Body of pancreas (tissue), 4 donors: ENCODE results near the gene DUXB. TPM values are rescaled to one million over a fixed set of nuclear protein-coding genes. Genes with fewer than 3 reads are reported as not detected.
A peak's percentile ranks its signal among the peaks of the same experiment; 100 is the strongest.

Source experiments
- ATAC-seq: fragments of 150-250 bp; one replicate; pipeline ENCODE4 v1.9.1; 2016
- DNase-seq, 4 donors: peaks; one replicate each; pipeline ENCODE4 v3.0.0-alpha.2; 2019
- H3K27ac ChIP-seq, 4 donors: fragments of 200-600 bp; sonication (generic); 1 replicate in 3 of 4; 2 replicates in 1 of 4; pipeline versions ENCODE4 v1.5.1 to v1.6.1; 2016 to 2019; ENCODE audit warnings: mild to moderate bottlenecking in 1 of 4, mixed read lengths in 1 of 4, moderate library complexity in 1 of 4
- H3K27me3 ChIP-seq, 2 donors: fragments of 200-600 bp; sonication (generic); one replicate each; pipeline ENCODE4 v1.6.0; 2016; ENCODE audit warnings: mild to moderate bottlenecking in 1 of 2
- H3K36me3 ChIP-seq, 2 donors: fragments of 200-600 bp; sonication (generic); replicated peaks in 1 of 2; 2 replicates each; pipeline ENCODE4 v1.5.1; 2016; ENCODE audit warnings: low read depth in 2 of 2; ENCODE audit not compliant: insufficient read depth in 1 of 2
- H3K4me1 ChIP-seq: fragments of 200-600 bp; sonication (generic); one replicate; pipeline ENCODE4 v1.6.0; 2016
- H3K4me3 ChIP-seq, 2 donors: fragments of 200-600 bp; sonication (generic); 1 replicate in 1 of 2; 2 replicates in 1 of 2; pipeline ENCODE4 v1.5.1; 2016 to 2019
- H3K9me3 ChIP-seq, 3 donors: fragments of 200-600 bp; sonication (generic); 1 replicate in 2 of 3; 2 replicates in 1 of 3; pipeline ENCODE4 v1.5.1; 2016
- CTCF ChIP-seq, 7 experiments: fragments of 450-650 bp in 4 of 7; fragments of 200-600 bp in 3 of 7; sonication (generic) in 3 of 7; IDR thresholded peaks; one replicate each; pipeline ENCODE4 v1.5.1; 2016 to 2019; ENCODE audit warnings: antibody characterized with exemption in 7 of 7
- POLR2A ChIP-seq, 3 donors: fragments of 450-650 bp; IDR thresholded peaks; one replicate each; pipeline ENCODE4 v1.6.1; 2016; ENCODE audit warnings: antibody characterized with exemption in 3 of 3, mild to moderate bottlenecking in 2 of 3
- WGBS, 2 donors: methylation state at CpG; one replicate each; pipeline ENCODE4 v1.1.5; 2017; 5-methylcytosine and 5-hydroxymethylcytosine counted together
- intact Hi-C: fragments of 100-400 bp; cut with DNase I; formaldehyde crosslinking; loops from one replicate; pipeline ENCODE4 v1.15.1; 2023
- total RNA-seq, 2 donors: library from RNA; depleted of rRNA; stranded (reverse); fragments of >200 nt; gene quantifications; one replicate each; pipeline ENCODE4 v1.1.0, GENCODE V29; 2016

Gene DUXB
- total RNA-seq, 2 donors from 2014 or later, result not detected

DNA sequence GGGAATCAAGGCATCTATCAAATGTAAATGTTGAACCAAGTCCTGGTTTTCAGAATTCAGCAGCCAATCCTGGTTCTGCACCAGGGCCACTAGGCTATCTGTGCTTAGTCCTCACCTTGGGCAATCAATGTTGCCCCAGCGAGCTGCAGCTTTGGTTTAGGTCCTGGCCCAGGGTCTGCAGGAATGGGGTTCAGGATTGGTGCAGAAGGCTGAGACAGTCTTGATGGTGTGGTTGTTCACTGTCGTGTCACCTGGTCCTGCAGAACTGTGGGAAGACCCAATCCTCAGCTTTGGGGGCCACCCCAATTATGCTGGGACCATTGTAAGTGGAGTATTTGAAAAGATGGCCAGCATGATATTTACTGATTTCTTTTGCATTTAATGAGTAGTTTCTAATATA lies 43.1 kb downstream of the DUXB start:
- ATAC-seq (no peak), DNase-seq (no peak)
- no peaks in the 10 kb centered on the region for H3K27me3 ChIP-seq
- TF ChIP-seq POLR2A (IDR thresholded peaks at IDR 0.05) (no peak), CTCF (IDR thresholded peaks at IDR 0.05) (no peak)
- H3K36me3 ChIP-seq, result peaks cover 0 to 22% of the 10 kb centered on the region in 2 donors
- WGBS, 2 donors, result 90 to 100% methylated on average over 2 of the region's 2 CpGs
- peaks cover 6% of the 10 kb centered on the region for H3K4me1 ChIP-seq
- intact Hi-C loops, result no loop called here
- no peaks in the 10 kb centered on the region for H3K9me3 ChIP-seq
- no peak overlapping the region for H3K27ac ChIP-seq
- no peak overlapping the region for H3K4me3 ChIP-seq

DNA sequence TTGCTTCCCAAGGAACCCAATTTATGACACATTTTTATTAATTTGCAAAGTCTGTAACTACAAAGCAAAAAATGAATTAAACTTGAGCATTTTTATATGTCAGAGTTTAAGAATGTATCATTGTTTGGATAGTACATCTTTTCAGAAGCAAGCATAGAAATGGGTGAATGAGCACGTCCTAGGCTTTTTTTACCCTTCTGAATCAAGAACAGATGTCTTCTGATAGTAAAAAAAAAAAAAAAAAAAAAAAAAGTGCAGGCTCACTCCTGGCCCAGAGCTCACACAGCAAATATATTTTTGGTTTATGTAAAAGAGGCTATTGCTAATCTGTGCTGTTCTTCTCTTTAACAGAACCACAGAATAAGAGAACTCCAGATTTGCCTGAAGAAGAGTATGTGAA lies 47.3 kb downstream of the DUXB start:
- H3K27ac ChIP-seq, result no peak overlapping the region
- no peaks in the 10 kb centered on the region for H3K9me3 ChIP-seq
- no peak overlapping the region for H3K4me3 ChIP-seq
- no peak for TF ChIP-seq CTCF (IDR thresholded peaks at IDR 0.05)
- no peak for TF ChIP-seq POLR2A (IDR thresholded peaks at IDR 0.05)
- ATAC-seq (no peak), DNase-seq (no peak)
- peaks cover 0 to 22% of the 10 kb centered on the region in 2 donors for H3K36me3 ChIP-seq
- WGBS, 2 donors, result 54 to 64% methylated on average over 1 of the region's 1 CpG
- H3K27me3 ChIP-seq, result no peaks in the 10 kb centered on the region
- H3K4me1 ChIP-seq, result peaks cover 36% of the 10 kb centered on the region
- intact Hi-C loops, result no loop called here

GRCh38 chr16:75648265-75649076 lies 52.8 kb downstream of the DUXB start:
- TF ChIP-seq CTCF (IDR thresholded peaks at IDR 0.05) (peak in 1 of 7 experiments; percentile 10), POLR2A (IDR thresholded peaks at IDR 0.05) (peak in 1 of 3 donors; percentile 1)
- Histone ChIP-seq H3K27me3 (no peaks in the 10 kb centered on the region), H3K4me3 (peak overlapping the region; percentile 79 to 89), H3K27ac (peak overlapping the region; percentile 84 to 98 (median 92)), H3K9me3 (no peaks in the 10 kb centered on the region), H3K4me1 (peaks cover 60% of the 10 kb centered on the region), H3K36me3 (no peaks in the 10 kb centered on the region)
- DNase-seq (peak; percentile 82 to 88 (median 87)), ATAC-seq (peak; percentile 73)
- 0 to 1% methylated on average over 29 to 61 of the region's 62 CpGs for WGBS, 2 donors
- intact Hi-C loops, result loop anchor here (10.0 kb wide), 1 partner anchor 116 kb away; no protein-coding TSS in a partner anchor

DNA sequence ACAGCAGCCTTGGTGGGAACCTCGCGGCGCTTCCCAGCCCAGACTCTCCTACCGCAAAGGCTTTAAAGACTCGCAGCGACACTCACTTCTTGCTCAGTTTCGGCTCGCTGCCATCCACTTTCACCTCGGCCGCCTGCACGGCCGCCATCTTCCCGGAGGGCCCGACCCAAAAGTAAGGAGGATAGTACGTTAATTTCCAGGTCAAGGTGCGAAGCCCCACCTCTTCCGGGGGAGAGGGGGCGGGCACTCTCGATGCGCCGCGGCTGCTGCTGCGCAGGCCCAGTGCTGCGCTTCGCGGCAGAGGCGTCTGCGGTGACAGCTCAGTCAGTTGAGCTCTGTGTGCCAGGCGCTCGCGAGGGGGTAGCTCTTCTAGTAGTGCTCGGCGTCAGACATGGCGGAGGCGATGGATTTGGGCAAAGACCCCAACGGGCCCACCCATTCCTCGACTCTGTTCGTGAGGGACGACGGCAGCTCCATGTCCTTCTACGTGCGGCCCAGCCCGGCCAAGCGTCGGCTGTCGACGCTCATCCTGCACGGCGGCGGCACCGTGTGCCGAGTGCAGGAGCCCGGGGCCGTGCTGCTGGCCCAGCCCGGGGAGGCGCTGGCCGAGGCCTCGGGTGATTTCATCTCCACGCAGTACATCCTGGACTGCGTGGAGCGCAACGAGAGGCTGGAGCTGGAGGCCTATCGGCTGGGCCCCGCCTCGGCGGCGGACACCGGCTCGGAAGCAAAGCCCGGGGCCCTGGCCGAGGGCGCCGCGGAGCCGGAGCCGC lies 53.6 kb downstream of the DUXB start, which contains the start of the genes KARS1 and TERF2IP:
Gene KARS1, minus strand, starts transcription at position 174 of the 773 bp plus-strand sequence. Its CDS starts 26 bp downstream, at position 148.
Gene TERF2IP, plus strand, starts transcription at position 282 of the 773 bp plus-strand sequence. Its CDS starts 110 bp downstream, at position 392.
- Histone ChIP-seq H3K9me3 (no peaks in the 10 kb centered on the region), H3K27me3 (no peaks in the 10 kb centered on the region), H3K4me1 (peaks cover 52% of the 10 kb centered on the region), H3K36me3 (no peaks in the 10 kb centered on the region), H3K27ac (peak within 1 kb of the TSS; percentile 84 to 98 (median 92)), H3K4me3 (peak within 1 kb of the TSS; percentile 79 to 89)
- 1% methylated on average over 19 to 76 of the region's 76 CpGs for WGBS, 2 donors
- intact Hi-C loops, result loop anchor here (10.0 kb wide), 1 partner anchor 117 kb away; no protein-coding TSS in a partner anchor
- peak; percentile 86 to 98 (median 96) for TF ChIP-seq POLR2A (IDR thresholded peaks at IDR 0.05)
- no peak for TF ChIP-seq CTCF (IDR thresholded peaks at IDR 0.05)
- DNase-seq, result peak; percentile 92 to 95 (median 93)
- peak; percentile 96 for ATAC-seq
